GM12891 (cell line): ENCODE measurements around the gene SFTPA2.

Source experiments
- PAX5 ChIP-seq: IDR thresholded peaks from 2 replicates; pipeline ENCODE4 v1.6.1; 2011; ENCODE audit warnings: low read length, moderate library complexity, mild to moderate bottlenecking; ENCODE audit not compliant: insufficient read depth, severe bottlenecking
- POLR2A ChIP-seq: IDR thresholded peaks from 2 replicates; pipeline ENCODE4 v1.6.1; 2011; ENCODE audit warnings: low read depth, low read length, control low read depth
- POLR2AphosphoS5 ChIP-seq: IDR thresholded peaks from 2 replicates; pipeline ENCODE4 v1.6.1; 2011; ENCODE audit warnings: low read depth, low read length, control low read depth
- POU2F2 ChIP-seq: IDR thresholded peaks from 2 replicates; pipeline ENCODE4 v1.6.1; 2011; ENCODE audit warnings: low read depth, mild to moderate bottlenecking, control low read depth, low read length, moderate library complexity
- SPI1 ChIP-seq: IDR thresholded peaks from 2 replicates; pipeline ENCODE4 v1.6.1; 2011; ENCODE audit warnings: low read depth, low read length, control low read depth
- TAF1 ChIP-seq: IDR thresholded peaks from 2 replicates; pipeline ENCODE4 v1.6.1; 2011; ENCODE audit warnings: low read depth, low read length, control low read depth

DNA sequence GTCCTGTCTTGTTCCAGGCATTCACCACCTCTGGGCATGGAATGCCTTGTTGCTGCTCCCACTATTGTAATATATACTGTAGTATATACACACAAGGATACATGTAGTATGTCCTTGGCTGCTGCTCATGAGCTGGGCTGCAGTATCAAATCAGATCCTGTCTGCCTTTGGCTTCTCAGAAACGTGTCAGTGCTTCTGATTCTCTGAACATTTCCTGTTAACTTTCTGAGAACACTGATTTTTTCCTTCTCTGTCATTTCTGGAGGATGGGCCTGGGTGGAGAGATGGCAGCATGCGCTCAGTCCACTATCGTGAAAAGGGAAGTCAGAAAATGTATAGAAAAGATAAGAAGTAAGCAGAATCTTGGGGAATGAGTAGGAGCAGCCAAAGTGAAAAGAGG is 12.2 kb downstream of the SFTPA2 start:
- TF ChIP-seq POLR2AphosphoS5 (no peak), TAF1 (no peak), POLR2A (no peak), SPI1 (no peak), PAX5 (no peak), POU2F2 (no peak)
